Cardiac fibroblast (primary cell): ENCODE data around the gene POC1A.
A peak's percentile ranks its signal among the peaks of the same experiment; 100 is the strongest.

ENCODE experiments used
- DNase-seq, 2 donors: peaks; one replicate each; pipeline versions ENCODE4 v3.0.0 to v3.0.0-alpha.2; 2010; ENCODE audit warnings: low read depth in 2 of 2
- H3K4me3 ChIP-seq, 2 donors: replicated peaks in 1 of 2; 1 replicate in 1 of 2; 2 replicates in 1 of 2; pipeline ENCODE4 v1.5.1; 2011; ENCODE audit warnings: low read depth in 2 of 2, low read length in 2 of 2, mild to moderate bottlenecking in 2 of 2, moderate library complexity in 1 of 2
- CTCF ChIP-seq: IDR thresholded peaks from one replicate; pipeline ENCODE4 v1.5.1; 2011; ENCODE audit warnings: low read depth, mild to moderate bottlenecking, low read length, inconsistent platforms

POC1A gene

GRCh38 chr3:52197842-52198625, 43.8 kb upstream of the POC1A start, which contains the start of gene ALAS1:
Gene ALAS1 (plus strand): TSS chr3:52198160. CDS start chr3:52199242, 1,082 bp downstream.
- no peak for TF ChIP-seq CTCF
- peak within 1 kb of the TSS; percentile 87 to 88 for H3K4me3 ChIP-seq
- peak; percentile 87 to 90 for DNase-seq

- peak overlapping the region; percentile 23 to 88 for H3K4me3 ChIP-seq
- no peak for DNase-seq
- no peak for TF ChIP-seq CTCF
Measured at GRCh38 chr3:52197499-52197841, 43.2 kb upstream of the POC1A start.

- no peak for DNase-seq
- no peak for TF ChIP-seq CTCF
- H3K4me3 ChIP-seq: no peak overlapping the region
Measured at GRCh38 chr3:52196977-52197376, 42.8 kb upstream of the POC1A start.

GRCh38 chr3:52195823-52196331, 41.7 kb upstream of the POC1A start:
- H3K4me3 ChIP-seq: no peak overlapping the region
- no peak for TF ChIP-seq CTCF
- DNase-seq: peak; percentile 80 to 81

- no peak for DNase-seq
- H3K4me3 ChIP-seq: no peak overlapping the region
- no peak for TF ChIP-seq CTCF
Measured at GRCh38 chr3:52195291-52195597, 41.0 kb upstream of the POC1A start.

- H3K4me3 ChIP-seq: no peak overlapping the region
- DNase-seq: peak in 1 of 2 donors; percentile 86
Measured at GRCh38 chr3:52194485-52195290, 40.5 kb upstream of the POC1A start.

More at GRCh38 chr3:52194485-52195290, 40.5 kb upstream of the POC1A start:
- TF ChIP-seq CTCF: no peak
